ENCODE measurements around the gene USP6NL.

The USP6NL gene

DNA sequence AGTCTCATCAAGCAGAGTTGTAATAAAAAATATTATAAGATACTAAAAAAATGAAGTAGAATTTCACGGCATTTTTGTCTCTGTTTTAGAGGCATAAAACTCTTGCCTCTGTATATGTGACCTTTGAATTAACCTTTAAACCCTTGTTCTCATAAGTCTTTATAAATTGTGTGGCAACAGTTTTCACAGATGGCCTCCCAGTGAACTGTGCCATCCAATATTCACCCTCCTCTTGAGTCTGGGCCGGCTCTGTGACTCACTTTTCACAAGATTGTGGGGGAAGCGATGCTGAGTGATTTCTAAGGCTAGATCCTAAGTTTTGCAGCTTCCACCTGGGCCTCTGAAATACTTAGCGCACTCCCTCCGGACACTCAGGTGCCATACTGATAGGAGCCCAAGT lies 4.6 kb upstream of the USP6NL start:
- DNase-seq (ENCODE audit: low read depth): peak; percentile 46

DNA sequence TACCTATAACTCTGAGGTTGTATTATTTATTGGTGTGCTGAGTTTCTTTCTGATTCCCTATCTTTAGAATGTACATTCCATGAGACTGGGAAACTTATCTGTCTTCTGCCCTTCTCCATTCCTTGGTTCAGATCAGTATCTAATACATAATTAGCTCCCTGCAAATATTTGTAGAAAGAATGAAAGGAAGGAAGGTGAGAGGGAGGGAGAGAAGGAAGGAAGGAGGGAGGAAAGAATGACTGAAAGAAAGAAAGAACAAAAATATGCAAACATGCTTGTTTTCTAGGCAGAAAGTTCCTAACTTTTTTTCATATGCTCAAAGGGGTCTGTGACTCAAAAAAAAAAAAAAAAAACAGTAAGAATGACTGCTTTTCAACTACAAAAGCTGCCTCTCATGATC lies 3.9 kb upstream of the USP6NL start:
- no peak for DNase-seq (ENCODE audit: low read depth)

DNA sequence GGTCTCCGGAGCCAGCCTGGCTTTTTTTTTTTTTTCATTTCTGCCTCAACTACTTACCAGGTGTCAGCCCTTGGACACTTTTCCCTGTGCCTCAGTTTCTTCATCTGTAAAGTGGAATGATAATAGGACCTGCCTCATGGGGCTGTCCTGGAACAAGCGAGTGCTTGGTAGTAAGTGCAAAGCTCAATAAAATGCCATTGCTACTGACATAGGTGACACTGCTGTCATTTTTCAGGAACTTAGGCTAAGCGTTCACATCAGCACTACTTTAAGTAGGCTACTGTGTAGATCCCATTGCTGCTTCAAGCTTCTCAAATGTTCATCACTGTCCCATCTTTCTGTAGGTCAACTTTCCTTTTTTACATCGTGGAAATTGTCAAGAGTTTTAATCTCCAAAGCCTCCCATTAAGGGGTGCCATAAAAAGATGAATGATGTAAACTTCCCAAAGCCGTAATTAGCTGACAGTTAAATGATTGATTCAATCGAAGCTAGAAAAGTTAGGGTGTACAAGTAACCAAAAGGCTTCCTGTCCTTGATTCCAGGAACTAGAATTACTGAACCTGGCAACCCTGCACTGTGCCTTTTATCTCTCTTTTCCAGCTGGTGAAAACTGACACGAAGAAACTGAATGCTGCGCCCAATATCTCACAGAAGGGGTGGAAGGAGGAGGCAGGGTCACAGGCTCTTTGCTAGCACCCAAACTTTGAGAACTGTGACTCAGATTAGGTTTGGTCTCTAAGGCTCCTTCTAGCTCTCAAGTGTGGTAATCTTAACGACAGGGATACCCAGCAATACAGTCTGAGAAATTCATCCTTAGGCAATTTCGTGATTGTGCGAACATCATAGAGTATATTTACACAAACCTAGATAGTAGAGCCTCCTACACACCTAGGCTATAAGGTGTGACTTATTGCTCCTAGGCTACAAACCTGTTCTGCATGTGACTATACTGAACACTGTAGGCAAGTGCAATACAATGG lies 861 bp upstream of the USP6NL start:
- no peak for DNase-seq (ENCODE audit: low read depth)

DNA sequence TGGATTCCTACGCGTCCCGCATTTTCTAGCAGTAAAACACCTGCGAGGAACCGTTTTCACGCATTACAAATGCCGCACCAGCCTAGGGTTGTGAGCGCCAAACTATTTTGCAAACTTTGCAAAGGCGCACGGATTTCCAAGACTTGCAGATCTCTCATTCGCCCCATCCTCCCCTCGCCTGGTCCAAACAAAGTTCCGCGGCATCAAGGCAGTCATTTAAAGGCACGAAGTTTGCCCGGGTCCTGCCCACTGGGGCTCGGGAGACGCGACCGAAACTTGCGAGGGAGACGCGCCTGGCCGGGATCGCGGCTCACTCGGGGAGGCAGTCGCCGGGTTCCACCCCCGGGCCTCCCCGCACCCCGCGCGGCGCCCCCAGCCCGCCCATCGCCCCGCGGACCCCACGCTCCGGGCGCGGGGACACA lies 613 bp downstream of the USP6NL start:
- peak; percentile 59 for DNase-seq (ENCODE audit: low read depth)

DNA sequence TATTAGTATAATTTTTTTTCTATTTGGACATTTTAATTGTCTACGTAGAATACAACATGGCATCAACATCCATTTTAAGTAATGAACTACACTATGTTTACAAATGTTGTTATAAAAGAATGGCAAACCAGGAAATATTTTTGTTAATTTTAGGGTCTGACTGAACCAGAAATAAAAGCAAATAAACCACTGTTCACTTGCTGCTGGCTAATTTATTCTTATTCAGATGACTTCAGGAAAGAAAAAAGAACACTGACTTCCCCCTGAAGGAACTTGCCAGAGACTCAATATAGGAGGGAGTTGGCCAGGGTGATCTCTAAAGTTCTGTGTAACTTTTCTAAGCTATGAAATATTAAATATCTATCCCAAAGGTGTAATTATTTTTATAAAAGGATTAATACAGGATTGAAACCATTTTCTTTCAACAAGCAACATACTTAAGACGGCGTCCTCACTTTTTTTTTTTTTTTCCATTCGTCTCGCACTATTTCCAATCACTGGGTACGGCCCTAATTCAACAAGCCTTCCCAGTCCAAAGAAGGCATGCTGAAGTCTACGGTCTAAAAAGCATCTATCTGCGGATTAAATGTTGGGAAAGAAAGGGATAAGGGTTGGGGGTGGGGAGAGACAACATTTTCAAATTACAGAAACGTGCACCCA lies 1.2 kb downstream of the USP6NL start:
- no peak for DNase-seq (ENCODE audit: low read depth)

DNA sequence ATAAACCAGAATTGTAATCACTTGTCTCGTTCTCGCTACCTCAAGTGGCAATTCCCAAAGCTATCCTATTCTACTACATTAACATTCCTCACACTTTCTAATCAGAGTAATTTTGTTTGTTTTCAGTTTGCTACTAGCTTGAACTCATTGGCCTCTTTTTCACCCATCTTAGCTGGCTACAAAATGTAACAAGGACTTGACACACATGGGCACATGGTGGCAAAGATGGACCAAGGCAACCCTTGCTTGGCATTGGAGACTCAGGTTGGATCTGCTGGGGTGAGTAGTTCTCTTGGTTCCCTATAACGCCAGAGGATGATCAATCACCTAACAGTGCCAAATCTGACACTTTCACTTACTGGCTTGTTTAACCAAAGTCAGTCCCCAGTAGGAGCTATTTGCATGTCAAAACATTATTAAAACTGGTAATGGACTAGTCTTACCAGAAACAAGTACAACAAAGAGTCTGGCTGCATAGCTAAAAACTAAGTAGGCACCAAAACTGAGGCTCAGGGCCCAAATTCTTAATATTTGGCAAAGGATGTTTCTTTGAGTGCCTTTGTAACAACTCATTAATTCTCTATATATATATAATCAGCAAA lies 1.9 kb downstream of the USP6NL start:
- DNase-seq (ENCODE audit: low read depth): no peak

DNA sequence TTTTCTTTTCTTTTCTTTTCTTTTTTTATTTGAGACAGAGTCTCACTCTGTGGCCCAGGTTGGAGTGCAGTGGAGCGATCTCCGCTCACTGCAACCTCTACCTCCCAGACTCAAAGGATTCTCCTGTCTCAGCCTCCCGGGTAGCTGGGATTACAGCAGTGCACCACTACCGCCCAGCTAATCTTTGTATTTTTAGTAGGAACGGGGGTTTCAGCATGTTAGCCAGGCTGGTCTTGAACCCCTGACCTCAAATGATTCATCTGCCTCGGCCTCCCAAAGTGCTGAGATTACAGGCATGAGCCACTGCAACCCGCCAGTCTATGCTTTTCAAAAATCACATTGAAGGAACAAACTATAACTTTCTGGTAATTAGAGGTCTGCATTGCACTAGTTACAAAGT lies 2.4 kb downstream of the USP6NL start:
- DNase-seq (ENCODE audit: low read depth): no peak

DNA sequence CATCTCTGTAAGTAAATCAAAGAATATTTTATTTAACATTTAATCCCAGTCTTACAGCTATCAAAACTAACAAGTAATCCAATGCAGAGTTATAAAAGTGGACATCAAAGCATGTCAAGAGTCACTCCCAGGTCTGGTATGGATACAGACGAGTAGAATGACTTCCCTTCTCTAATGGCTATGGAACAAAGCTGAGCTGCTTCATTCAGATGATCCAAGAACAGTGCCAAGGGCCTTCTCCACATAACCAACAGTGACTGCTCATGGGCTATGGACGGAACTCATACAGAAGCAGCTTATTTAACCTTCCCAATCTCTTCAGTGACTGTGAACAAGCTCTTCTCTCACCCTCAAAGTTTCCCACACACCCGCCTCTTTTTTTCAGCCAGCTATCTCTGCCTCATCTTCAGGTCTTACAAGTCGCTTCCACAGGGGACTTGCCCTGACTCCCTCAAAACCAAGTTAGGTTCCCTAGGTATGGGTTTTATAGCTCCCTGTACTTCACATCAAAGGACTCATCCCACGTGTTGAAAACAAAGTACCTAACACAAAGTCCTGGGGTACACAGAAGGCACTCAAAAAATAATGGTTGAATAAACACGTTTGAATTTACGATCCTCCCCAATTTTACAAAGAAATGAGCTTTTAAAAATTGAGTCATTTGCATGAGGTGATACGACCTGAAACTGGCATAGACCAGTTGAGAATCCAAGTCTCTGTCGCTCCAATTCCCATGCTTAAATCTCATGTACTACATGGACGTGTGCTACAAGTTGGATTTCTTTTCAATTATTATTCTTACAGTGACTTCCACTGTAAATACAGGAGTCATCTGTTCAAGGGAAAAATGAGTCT lies 3.1 kb downstream of the USP6NL start:
- no peak for DNase-seq (ENCODE audit: low read depth)

DNA sequence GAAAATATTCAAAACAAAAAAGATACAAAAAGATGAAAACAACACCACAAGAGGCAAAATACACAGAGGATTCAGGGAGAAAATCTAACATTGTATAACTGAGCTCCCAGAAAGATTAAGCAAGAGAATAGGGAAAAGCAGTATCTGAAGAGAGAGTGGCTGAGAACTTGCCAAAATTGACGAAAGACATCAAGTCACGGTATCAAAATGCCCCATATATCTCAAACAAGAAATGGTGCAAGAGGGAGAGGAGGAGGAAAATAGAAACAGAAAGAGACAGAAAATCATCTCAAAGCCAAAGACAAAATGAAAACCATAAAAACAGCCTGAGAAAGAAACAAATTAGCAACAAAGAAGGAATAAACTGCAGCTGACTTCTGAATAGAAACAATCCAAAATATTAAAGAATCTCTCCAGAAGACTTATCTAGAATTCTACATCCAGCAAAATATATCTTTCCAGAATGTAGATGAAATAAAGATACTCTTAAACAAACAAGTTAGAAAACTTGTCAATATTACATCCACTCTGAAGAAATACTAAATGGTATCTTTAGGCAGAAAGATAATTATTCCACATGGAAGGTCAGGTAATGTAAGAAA lies 5.5 kb downstream of the USP6NL start:
- DNase-seq (ENCODE audit: low read depth): no peak

DNA sequence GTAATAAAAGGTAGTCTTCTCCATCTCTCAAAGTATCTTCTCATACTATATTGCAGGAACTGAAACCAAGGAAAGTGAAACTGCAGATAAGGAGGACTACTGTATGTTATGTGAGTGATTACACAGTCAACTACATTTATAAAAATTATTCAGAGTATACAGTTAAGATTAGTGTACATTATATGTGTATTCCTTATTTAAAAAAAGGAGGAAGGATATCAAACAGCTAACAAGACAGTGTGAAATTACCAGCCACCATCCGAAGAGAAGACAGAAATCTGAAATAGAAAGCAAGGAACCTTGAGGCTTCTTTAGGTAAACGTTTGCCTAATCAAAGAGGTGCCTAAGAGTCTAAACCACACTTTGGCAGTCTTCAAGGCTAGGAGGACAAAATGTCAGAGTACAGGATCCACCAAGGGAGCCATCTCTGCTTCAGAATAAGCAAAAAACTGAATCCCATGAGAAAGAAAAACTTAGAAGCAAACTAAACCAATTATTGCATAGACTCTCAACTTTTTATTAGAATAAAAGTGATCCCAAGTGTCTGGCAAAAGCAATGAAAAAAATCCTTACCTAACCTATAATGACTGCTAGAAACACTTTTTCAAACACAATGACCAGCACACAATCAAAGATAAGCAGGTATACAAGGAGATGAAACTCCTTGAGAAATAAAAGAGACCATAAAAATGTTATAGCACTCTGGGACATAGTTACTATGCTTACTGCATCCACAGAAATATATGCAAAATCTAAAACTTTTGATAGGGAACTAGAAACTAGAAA lies 6.4 kb downstream of the USP6NL start:
- DNase-seq (ENCODE audit: low read depth): no peak

DNA sequence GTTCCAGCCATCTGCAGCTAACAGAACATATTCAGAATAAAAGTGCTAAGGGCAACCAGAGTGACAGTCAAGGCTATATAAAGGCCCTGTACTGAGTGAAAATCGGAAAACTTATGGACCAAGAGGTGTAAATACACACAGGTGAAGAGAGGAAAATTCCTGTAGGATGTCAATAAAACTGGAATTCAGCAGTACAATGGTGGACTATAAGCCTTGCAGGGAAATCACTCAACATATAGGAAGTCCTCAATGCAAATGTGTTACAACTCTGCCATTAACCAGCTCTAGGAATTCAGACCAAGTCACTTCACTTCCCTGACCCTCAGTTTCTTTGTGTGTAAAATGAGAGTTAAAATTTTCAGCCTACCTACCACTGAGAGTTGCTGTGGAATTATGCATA lies 7.7 kb downstream of the USP6NL start:
- no peak for DNase-seq (ENCODE audit: low read depth)

DNA sequence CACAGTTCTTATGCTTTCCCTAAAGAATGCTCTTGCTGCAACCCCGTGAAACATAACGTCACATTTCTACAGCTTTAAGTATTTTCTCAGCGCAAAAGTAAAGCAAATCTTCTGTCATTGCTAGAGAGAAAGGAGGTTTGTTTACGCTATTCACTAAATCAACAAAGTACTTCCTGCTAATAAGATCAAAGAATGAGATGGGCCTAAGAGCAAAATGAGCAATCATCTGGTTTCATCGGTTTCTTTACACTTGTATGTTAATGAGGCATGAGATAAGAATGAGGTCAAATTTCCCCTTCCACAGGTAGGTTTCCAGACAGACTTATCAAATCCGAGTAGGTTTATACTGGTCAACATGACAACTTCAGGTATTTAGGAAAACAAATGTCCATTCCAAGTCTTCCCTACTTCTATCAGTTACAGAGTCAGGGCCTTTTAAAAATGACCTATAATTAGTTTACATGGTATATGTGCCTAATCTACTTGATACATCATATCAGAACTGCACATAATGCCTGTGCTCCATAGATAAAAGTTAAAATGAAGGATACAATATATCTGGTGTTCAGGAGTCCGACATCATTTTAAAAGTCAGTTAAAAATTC lies 8.4 kb downstream of the USP6NL start:
- DNase-seq (ENCODE audit: low read depth): no peak

DNA sequence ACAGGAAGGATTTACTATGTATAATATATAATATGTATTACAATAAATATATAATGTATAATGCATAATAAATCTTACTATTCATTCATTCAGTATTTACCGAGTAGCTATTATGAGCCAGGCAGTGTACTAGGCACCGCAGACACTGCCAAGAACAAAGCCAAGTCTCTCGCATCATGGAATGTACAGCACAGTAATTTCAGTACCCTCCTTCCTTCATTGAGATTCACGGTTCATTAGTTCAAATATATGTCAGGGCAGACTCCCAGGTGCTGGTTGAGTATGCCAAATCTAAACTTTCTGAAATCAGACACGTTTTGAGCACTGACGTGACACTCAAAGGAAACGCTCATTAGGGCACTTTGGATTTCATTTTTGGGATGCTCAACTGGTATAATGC lies 9.1 kb downstream of the USP6NL start:
- no peak for DNase-seq (ENCODE audit: low read depth)

DNA sequence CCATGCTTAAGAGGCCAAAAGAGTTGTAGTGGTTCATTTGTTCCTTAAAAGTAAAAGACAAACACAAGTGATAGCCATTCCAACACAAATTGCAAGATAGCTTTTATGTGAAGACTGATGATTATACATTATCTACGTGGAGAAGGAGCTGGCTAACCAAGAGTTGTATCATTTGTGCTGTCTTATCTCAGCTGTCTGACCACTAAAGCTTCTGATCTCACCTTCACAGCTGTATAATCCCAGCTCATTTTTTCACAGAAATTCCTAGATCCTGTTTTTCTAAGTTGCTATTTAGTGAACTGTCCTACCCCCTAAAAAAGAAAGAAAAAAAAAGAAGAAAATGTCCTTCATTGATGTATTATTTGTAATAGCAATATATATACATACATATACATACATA lies 9.8 kb downstream of the USP6NL start:
- peak; percentile 74 for DNase-seq (ENCODE audit: low read depth)

DNA sequence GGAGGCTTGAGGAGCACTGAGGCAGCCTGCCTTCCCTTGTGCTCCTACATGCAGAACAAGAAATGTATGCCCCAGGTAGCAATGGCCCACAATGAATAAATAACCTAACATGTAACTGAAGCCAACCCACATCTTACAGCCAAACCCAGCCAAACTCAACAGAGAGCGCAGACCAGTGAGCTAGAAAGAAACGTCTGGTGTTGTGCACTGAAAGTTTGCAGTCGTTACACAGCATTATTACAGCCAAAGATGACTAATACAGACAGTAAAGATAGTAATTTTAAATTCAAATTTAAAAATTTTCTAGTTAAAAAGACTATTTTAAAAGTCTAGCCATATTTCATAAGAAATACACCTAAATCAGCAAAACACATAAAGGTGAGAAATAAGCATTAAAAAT lies 11.2 kb downstream of the USP6NL start:
- DNase-seq (ENCODE audit: low read depth): no peak

DNA sequence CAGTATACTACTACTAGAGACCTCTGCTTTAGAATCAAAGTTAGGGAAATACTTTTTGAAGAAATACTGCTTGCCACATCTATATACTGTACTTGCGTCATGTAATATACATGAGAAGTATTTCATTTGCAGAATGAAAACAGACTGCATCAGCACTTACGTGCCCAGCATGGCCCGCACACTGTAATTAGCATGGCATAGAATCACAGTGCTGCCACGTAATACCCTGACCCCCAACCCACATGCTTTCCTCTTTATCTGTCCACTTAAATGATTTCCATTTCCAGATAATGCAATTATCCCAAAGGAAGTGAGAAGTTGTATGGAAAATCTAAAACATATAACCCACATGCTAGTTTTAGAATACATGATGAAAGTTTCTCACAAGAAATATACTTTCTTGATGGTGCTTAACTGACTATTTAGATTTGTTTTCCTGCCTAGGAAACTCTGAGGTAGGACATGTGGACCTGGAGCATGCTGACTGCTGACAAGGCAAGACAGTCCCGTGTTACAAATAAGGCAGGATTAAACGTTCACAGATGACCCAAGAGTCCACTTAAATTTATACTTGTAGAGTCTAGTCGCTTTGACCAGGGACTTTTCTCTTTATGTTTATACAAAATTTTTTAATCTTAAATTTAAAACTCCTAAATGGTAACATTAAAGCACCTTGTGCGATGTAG lies 12.6 kb downstream of the USP6NL start:
- DNase-seq (ENCODE audit: low read depth): peak; percentile 38

DNA sequence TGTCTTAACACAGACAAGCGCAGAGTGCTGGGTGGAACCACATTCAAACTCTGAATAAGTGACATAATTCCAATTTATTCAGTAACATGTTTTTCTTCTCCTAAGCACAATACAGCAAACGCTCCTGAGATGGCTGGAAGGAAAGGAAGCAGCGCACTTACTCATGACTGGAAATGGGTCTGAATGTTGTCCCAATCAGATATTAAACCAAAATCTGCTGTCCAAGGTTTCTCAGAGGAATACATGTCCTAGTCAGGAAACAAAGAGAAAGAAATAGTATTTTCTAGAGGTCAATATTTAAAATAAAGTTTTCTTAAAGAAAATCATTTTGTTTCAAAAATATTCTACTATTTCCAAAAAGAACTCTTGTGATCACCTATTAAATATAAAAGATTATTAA lies 14.0 kb downstream of the USP6NL start:
- no peak for DNase-seq (ENCODE audit: low read depth)

DNA sequence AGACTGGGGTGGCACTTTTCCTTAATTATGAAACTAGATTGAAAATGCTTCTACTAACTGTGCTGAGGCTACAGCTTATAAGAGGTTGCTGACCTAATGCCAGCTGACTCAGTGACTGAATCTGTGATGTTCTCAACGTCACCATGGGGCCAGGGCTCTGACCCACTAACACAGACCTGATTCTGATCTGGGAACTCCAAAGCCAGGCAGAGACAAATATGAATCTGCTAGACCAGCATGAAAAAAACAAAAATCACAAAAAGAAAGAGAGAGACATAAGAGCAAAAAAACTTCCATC lies 16.1 kb downstream of the USP6NL start:
- peak; percentile 71 for DNase-seq (ENCODE audit: low read depth)

DNA sequence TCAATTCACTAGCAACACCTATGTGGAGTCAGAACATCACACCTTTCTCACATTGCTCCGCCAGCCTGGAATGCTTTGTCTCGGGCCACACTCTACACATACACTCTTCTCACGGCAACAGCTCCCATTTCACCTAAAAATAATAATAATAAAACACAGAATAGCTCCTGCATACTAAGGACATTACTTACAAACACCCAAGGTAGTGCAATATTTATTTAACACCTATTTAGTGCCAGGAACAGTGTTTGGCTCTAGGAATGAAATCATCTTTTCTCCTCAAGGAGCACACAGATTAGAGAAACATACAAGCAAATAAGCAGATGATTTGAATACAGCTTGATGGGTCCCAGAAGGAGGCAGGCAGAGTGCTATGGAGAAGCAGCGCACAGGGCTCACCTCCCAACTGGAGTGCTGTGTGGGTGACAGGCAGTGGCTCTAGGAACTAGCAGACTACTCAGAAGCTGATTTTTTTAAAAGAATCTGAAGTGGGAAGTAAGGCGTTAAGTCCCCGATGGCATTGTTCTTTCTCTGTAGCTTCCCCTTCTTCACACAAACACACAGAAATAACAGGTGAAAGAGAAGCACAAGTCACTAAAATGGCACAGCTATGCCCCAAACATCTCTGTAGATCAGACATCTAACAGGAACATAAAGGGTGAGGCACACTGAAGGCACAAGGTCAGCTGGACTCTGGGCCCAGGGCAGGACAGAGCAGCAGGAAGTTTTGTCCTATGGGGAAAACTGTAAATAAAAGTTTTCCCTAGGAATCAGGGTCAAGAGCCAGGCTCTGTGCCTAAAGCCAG lies 16.7 kb downstream of the USP6NL start:
- no peak for DNase-seq (ENCODE audit: low read depth)

All from amniotic epithelial cell (primary cell).